GM06990 (cell line): ENCODE measurements around the gene LYRM9.
"Not testable (repeated sequence)": the region's sequence is repeated elsewhere in the genome, so short reads cannot be mapped to it uniquely, and the experiment has no call there.

Experiments used
- DNase-seq: peaks from one replicate; pipeline ENCODE4 v3.0.0-alpha.2; 2011; ENCODE audit not compliant: insufficient read length; ENCODE audit errors: extremely low read depth
- H3K27me3 ChIP-seq: replicated peaks from 2 replicates; pipeline ENCODE4 v1.6.0; 2011; ENCODE audit warnings: low read length; ENCODE audit not compliant: control insufficient read depth, insufficient read depth
- H3K36me3 ChIP-seq: 2 replicates; pipeline ENCODE4 v1.5.1; 2011; ENCODE audit warnings: low read length; ENCODE audit not compliant: control insufficient read depth, insufficient read depth
- H3K4me3 ChIP-seq: replicated peaks from 2 replicates; pipeline ENCODE4 v1.5.1; 2011; ENCODE audit warnings: low read depth, mild to moderate bottlenecking, control low read depth, low read length
- CTCF ChIP-seq: IDR thresholded peaks from 2 replicates; pipeline ENCODE4 v1.5.1; 2011; ENCODE audit warnings: low read length, control low read depth, mild to moderate bottlenecking, inconsistent platforms; ENCODE audit not compliant: insufficient read depth, poor library complexity, severe bottlenecking

LYRM9 gene

GRCh38 chr17:27853091-27853490 is 40.1 kb downstream of the LYRM9 start:
- TF ChIP-seq CTCF = no peak
- no peak for DNase-seq
- Histone ChIP-seq H3K4me3 (no peak overlapping the region), H3K36me3 (no peaks in the 10 kb centered on the region), H3K27me3 (no peaks in the 10 kb centered on the region)

GRCh38 chr17:27849474-27850185 is 43.5 kb downstream of the LYRM9 start:
- Histone ChIP-seq H3K36me3 (no peaks in the 10 kb centered on the region), H3K27me3 (no peaks in the 10 kb centered on the region), H3K4me3 (no peak overlapping the region)
- DNase-seq = no peak
- TF ChIP-seq CTCF = no peak

GRCh38 chr17:27848931-27849330 is 44.2 kb downstream of the LYRM9 start:
- Histone ChIP-seq H3K27me3 (no peaks in the 10 kb centered on the region), H3K4me3 (no peak overlapping the region), H3K36me3 (no peaks in the 10 kb centered on the region)
- DNase-seq = no peak
- no peak for TF ChIP-seq CTCF

GRCh38 chr17:27846808-27847307 is 46.3 kb downstream of the LYRM9 start:
- H3K27me3 ChIP-seq, H3K4me3 ChIP-seq, DNase-seq, H3K36me3 ChIP-seq: not testable (repeated sequence)

GRCh38 chr17:27846042-27846655 is 47.0 kb downstream of the LYRM9 start:
- no peak overlapping the region for H3K4me3 ChIP-seq
- no peak for TF ChIP-seq CTCF
- no peaks in the 10 kb centered on the region for H3K27me3 ChIP-seq
- no peaks in the 10 kb centered on the region for H3K36me3 ChIP-seq
- no peak for DNase-seq

- no peak for DNase-seq
- no peak for TF ChIP-seq CTCF
- H3K4me3 ChIP-seq = no peak overlapping the region
- no peaks in the 10 kb centered on the region for H3K27me3 ChIP-seq
- H3K36me3 ChIP-seq = no peaks in the 10 kb centered on the region
These were observed 47.7 kb downstream of the LYRM9 start for GRCh38 chr17:27845264-27846041.
